HUDEP-2 (cell line): ENCODE results near the gene VWDE.

ENCODE experiments used
- DNase-seq, 76 experiments: peaks; one replicate each; lab custom pipeline; 2025; ENCODE audit not compliant: unreplicated experiment in 76 of 76; lab: John Stamatoyannopoulos, UW

VWDE gene

GRCh38 chr7:12337095-12337494 lies 66.6 kb downstream of the VWDE start:
- DNase-seq = no peak

- no peak for DNase-seq
Measured at GRCh38 chr7:12328888-12329770, 74.5 kb downstream of the VWDE start.

GRCh38 chr7:12327922-12328321 lies 75.7 kb downstream of the VWDE start:
- no peak for DNase-seq

DNA sequence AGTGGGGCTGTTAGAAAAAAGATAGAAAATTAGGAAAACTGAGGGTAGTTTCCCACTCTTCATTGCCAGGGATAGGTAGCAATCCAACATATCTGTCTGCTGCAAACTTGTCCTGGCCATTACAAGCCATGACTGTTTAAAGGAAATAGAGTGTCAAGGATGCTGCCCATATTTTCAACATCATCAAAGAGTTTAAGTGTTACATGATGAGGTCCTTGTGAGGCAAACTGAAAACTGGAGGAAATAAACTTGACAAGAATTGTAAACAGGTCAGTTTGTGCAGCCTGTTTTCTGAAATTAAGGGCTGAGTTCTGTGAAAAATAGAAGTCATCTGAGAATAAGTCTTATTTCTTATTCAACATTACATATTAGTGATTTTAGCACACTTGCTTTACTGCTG lies 78.0 kb downstream of the VWDE start:
- DNase-seq = no peak

DNA sequence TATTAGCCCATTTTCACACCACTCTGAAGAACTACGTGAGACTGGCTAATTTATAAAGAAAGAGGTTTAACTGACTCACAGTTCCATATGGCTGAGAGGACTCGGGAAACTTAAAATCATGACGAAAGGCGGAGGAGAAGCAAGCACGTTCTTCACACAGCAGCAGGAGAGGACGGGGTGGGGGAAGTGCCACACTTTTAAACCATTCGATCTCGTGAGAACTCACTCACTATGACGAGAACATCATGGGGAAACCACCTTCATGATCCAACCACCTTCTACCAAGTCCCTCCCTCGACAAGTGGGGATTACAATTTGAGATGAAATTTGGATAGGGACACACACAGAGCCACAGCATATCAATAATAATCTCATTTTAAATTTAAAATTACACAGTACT lies 80.2 kb downstream of the VWDE start:
- DNase-seq = no peak

GRCh38 chr7:12322903-12323300 lies 80.8 kb downstream of the VWDE start:
- no peak for DNase-seq

DNA sequence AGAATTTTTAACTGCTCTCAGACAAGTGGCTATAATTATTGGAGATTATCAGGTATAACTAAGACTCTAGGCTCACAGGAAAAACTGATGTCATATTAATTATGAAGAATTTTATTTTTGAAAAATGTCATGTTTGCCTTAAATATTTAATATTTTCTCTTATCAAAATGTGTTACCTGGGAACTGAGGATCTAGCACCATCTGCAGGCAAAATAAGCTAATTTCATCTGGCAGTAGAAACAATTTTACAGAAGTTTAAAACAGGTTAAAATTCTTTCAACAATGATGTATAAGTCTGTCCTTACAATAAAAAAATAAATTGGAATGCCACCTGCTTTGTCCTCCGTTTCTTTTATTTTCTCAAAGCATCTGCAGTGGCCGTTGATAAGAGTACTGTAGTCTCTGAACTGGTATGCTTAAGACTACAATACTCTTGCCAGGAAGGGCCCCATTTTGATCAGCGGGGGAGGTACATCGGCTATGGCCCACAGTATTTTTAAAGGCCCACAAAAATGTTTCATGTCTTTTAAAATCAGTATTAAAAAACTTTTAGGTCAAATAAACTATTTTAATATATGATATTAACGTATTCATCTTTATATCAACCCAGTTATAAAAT lies 81.3 kb downstream of the VWDE start:
- peak in 2 of 76 experiments; percentile 6 to 7 for DNase-seq

DNA sequence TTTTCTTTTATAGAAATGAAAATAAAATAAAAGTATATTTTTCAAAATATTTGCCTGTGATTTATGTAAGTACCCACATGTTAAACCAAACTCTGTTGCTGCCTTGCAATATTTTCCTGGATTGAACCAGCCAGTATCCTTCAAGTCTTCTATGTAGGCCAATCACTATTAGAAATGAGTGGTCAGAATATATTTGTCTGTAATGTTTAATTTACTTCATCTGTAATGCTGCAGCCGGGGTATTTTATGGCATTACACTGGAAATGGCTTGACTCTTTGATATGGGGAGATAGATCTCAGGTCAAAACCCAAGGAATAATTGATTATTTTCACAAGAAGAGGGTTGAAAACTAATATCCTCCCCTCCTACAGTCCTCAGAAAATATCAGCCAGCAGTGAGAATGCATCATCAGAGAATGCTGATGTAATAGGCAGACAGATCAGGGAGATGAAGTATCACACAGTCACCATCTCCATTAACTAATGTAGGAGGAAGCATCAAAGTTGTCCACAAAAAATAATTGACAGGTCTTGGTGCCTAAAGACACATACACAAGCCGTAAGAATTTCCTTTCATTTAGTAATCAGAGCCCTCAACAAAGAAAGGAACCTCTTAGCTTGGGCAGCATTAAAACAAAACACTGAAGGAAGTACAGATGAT lies 82.5 kb downstream of the VWDE start:
- no peak for DNase-seq

DNA sequence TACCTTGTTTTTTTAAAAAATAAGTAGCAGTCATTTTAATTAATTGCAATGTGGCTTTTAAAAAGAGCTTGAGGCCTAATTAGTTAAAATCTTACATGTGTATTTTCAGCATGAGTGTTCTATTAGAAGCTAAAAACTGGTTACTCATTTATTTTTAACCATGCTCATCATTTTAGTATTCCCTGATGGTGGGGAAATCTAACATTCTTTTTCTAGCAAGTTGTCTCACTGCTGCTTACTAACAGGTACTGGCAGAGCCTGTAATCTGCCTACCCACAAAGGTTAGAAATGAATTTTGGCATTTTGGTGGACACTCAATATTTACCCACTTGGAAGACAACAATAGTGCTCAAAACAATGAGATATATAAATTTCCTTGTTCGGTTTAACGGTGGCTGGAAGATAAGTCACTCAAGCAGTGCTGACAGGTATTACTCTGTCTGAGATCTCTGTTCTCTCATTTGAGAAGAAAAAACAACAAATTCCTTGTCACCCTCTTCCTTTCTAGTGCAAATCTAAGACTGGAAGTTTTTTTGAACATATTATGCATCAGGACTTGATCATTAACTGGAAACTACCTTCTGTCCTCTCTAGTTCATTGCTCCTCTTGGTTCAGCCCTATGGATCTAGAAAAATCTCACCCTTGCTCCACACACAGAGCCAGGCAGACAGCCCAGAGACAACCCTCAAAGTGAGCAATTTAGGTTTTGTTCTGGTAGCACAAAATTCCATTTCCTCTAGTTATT lies 83.3 kb downstream of the VWDE start:
- no peak for DNase-seq

GRCh38 chr7:12317675-12318074 lies 86.0 kb downstream of the VWDE start:
- no peak for DNase-seq

DNA sequence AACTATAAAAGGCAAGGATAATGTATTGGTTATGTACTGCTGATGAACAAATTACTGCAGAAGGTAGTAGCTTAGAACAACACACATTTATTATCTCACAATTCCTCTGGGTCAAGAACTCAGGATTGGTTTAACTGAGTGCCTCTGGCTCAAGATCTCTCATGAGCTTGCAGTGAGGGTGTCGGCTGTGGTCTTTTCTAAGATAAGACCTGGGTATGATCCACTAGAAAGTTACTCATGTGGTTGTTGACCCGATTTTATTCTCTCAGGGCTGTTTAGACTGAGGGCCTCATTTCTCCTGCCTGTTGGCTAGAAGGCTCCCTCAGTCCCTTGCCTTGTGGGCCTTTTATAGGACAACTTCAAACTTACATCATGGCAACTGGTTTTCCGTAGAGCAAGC lies 86.7 kb downstream of the VWDE start:
- DNase-seq = peak in 4 of 76 experiments; percentile 10 to 29 (median 20)

- DNase-seq = no peak
Measured at GRCh38 chr7:12315049-12315448, 88.6 kb downstream of the VWDE start.

DNA sequence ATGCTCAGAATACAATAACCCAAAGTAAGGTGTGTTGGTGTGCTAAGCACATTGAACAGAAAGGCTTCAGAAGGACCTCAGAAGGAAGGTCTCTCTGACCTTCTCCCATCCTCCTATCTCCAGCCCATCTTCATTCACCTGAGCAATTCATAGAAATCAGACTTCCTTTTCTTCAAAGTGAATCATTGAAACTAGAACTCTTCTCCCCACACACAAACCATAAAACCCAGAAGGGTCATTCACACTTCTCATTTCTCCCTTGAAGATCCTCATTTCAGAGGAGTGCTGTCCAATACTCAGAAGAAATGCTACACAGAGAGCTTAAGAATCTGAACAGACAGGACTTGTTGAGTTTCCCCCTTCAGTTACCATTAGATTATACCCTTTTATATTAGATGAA lies 89.5 kb downstream of the VWDE start:
- no peak for DNase-seq

DNA sequence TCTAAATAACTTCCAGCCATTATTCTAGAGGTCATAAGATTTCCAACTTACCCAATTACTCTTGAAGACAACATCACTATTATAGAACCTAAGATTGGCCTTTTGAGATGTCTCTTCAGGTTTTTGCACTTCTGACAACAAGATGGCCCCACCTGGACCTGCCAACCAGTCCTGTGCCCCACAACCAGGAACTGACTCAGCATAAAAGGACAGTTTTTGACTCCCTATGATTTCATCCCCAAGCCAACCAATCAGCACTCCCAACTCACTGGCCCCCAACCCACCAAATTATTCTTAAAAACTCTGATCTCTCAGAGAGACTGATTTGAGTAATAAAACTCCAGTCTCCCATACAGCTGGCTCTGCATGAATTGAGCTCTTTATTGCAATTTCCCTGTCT lies 98.2 kb downstream of the VWDE start:
- DNase-seq = no peak

DNA sequence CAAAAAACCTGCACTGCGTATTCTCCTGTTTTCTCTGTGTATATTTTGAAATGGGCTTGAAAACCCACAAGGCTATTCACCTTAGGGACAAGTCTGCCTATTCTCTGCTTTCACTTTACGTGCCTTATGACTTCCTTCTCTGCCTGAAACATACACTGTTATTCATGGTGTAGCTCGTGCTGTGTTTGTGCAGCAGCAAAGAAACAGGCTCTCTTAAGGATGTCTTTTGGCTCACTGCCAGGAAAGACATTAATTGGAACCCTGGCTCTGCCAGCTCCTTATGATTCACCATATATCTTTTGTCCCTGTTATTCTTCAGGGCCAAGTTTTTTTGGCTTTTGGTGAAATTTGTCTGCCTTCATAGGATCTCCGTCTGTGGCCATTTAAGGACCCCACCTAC lies 100.2 kb downstream of the VWDE start:
- no peak for DNase-seq

DNA sequence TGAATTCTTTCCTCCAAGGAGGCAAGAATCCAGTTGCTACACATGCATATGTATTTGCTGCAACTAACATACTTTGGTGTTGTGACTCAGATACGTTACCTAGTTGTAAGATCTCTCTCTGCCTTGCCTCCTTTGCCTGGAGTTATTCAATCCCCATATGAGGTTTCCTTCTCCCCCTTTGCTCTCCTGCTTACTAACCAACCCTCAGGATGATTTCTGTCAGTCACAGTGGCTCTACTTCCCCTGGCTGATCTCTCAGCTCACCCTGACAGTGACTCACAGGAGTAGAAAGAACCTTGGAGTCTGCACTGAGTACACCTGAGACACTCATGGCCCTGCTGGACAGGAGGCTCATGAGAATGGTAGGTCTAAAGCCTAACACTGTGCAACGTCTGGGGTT lies 100.6 kb downstream of the VWDE start:
- DNase-seq = no peak

DNA sequence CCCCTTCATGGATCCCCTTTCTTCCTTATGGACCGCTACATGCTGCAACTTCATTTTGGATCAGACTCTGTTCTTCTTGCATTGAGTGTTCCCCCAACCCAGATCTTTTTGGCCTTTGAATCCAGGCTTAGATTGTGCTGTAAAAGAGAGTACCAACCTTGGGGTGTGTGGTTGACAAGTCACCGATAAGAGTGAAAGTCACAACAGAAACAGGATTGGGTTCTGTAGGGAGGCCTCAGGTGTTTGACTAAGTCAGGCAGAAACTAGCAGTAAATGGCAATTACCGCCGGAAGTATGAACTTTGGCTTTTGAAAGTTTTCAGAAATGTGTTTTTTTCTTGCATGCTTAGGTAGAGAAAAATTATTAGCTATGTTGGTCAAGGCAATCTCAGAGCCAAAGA lies 103.2 kb downstream of the VWDE start:
- DNase-seq = no peak

- no peak for DNase-seq
Measured at GRCh38 chr7:12299367-12299766, 104.3 kb downstream of the VWDE start.

DNA sequence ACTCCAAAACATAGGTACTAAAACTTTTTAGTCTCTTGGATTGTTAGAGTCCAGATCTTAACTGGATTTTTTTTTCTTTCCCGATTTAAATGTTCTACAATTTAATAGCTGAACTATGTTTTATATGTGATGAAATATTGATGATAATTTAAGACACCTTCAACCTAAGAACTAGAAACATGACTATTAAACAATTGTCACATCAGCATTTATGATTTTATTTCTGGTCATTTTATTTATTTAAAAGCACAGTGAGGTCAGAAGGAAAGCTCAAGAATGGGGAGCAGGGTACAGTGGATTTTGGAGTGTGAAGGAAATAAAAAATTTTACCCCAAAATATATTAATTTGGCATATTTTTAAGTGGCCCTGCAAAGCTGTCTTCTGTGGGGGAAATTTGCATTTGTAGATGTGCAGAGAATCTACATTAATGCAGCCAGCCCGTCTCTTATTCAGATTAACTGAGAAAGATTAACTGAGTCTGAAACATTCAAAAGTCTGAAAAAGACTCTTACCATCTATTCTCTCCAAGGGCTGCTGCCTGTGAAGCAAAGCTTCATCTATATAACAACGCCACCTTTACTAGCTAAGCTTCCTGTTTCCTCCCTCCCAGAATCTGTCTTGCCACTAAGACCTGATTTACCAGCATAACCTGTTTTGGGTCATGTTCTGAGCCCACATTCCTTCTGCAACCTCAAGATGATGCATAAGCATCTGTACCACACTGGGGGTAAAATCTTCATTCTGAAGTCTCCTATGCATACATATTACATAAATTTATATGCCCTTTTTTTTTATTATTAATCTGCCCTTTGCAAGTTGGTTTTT lies 106.2 kb downstream of the VWDE start:
- DNase-seq = no peak

DNA sequence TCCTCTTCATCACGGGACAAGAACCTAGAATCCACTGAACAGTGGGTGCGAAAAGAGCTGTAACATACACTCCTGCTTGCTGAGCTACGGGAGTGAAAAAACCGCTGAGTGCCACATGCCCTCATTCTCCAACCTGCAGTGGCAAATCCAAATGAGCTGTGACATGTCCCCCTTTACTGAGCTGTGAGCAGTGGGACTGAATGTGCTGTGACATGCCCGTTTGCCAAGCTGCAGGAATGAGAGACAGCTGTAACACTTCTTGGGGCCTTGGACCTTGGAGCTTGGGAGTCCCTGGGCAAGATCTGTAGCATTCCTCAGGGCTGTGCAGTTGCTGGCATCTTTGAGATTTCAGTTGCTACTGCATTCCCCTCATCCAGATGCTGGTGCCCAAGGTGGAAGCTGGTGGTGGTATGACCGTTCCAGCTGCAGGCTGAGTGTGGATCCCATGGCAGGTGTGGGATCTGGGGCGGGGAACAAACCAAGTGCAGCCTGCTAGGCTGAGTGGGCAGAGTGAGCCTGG lies 107.6 kb downstream of the VWDE start:
- no peak for DNase-seq
